ENCODE measurements around the gene FNBP1. TPM values are rescaled to one million over a fixed set of nuclear protein-coding genes. Genes with fewer than 3 reads are reported as not detected.
A peak's percentile ranks its signal among the peaks of the same experiment; 100 is the strongest.

The FNBP1 gene
- total and polyA plus RNA-seq, 2 of the 13 experiments (the other 11 are each of a cell fraction or from before 2014, with no cell fraction given), result 5.4 to 19.5 TPM

- WGBS (ENCODE audit: low lambda C conversion rate), result 91% methylated on average over 15 of the region's 27 CpGs
- no peaks in the 10 kb centered on the region for H3K9me3 ChIP-seq (ENCODE audit: low read length)
- DNase-seq (ENCODE audit: low spot score), result no peak
- no peak overlapping the region for H3K9ac ChIP-seq (ENCODE audit: insufficient read depth, low read depth, low read length)
- ATAC-seq, result no peak; the same call in 2 of the 3 replicates
- H2AFZ ChIP-seq (ENCODE audit: low read length), result no peak overlapping the region
- no peak overlapping the region for H3K4me3 ChIP-seq (replicated peaks in 1 of 3; ENCODE audit: insufficient read depth in 1 of 3, low read depth in 2 of 3, low read length in 3 of 3)
- no peaks in the 10 kb centered on the region for H3K79me2 ChIP-seq (ENCODE audit: insufficient read depth, low read length)
- CTCF ChIA-PET (ENCODE audit: low intra/inter-chr PET ratio, low total read pairs), result no interaction called here
- POLR2A ChIA-PET, result no interaction called here
- no peaks in the 10 kb centered on the region for H3K27me3 ChIP-seq (ENCODE audit: control insufficient read depth in 1 of 2, insufficient read depth in 2 of 2, low read length in 2 of 2)
- no peaks in the 10 kb centered on the region for H3K4me1 ChIP-seq (ENCODE audit: insufficient read depth, low read length)
- H3K36me3 ChIP-seq (replicated peaks in 1 of 2; ENCODE audit: control insufficient read depth in 1 of 2, insufficient read depth in 2 of 2, low read length in 2 of 2), result peaks cover 0 to 3% of the 10 kb centered on the region in 2 experiments; a peak in 1 of 5 replicates
- TF ChIP-seq FOXO4 (CRISPR knock-in tag; conservative IDR thresholded peaks at IDR 0.05), result 0 out of 2 replicates have a peak, but pooled peaks have one; percentile 71
- TF ChIP-seq ASH2L (IDR thresholded peaks at IDR 0.05; ENCODE audit: insufficient read length, low read depth, low read length), result no peak
- no TSS peak for BruUV-seq (replicated peaks)
- no peaks in the 10 kb centered on the region for H4K20me1 ChIP-seq (ENCODE audit: insufficient read depth, low read length)
- H3K4me2 ChIP-seq (ENCODE audit: low read depth, low read length), result no peak overlapping the region
- no peak overlapping the region for H3K27ac ChIP-seq (ENCODE audit: extremely low read length, insufficient read depth, low read length)
- FAIRE-seq, result no peak
- in situ Hi-C loops (cut with HindIII; ENCODE audit: extremely low pct_ligation_motif_present, low pct_unique_long_range_greater_than_20kb) (no loop called here), intact Hi-C loops (cut with micrococcal nuclease; ENCODE audit: unreplicated experiment) (no loop called here)
Observed at GRCh38 chr9:129875687-129876395, 167.1 kb downstream of the FNBP1 start.

- in situ Hi-C loops (cut with HindIII; ENCODE audit: extremely low pct_ligation_motif_present, low pct_unique_long_range_greater_than_20kb) (no loop called here), intact Hi-C loops (cut with micrococcal nuclease; ENCODE audit: unreplicated experiment) (no loop called here)
- Histone ChIP-seq H3K9me3 (ENCODE audit: low read length) (no peaks in the 10 kb centered on the region), H3K9ac (ENCODE audit: insufficient read depth, low read depth, low read length) (no peak overlapping the region), H3K36me3 (replicated peaks in 1 of 2; ENCODE audit: control insufficient read depth in 1 of 2, insufficient read depth in 2 of 2, low read length in 2 of 2) (peaks cover 0 to 3% of the 10 kb centered on the region in 2 experiments; a peak in 1 of 5 replicates), H3K79me2 (ENCODE audit: insufficient read depth, low read length) (no peaks in the 10 kb centered on the region), H4K20me1 (ENCODE audit: insufficient read depth, low read length) (no peaks in the 10 kb centered on the region), H3K4me2 (ENCODE audit: low read depth, low read length) (no peak overlapping the region), H3K4me3 (replicated peaks in 1 of 3; ENCODE audit: insufficient read depth in 1 of 3, low read depth in 2 of 3, low read length in 3 of 3) (no peak overlapping the region), H2AFZ (ENCODE audit: low read length) (no peak overlapping the region), H3K4me1 (ENCODE audit: insufficient read depth, low read length) (no peaks in the 10 kb centered on the region), H3K27me3 (ENCODE audit: control insufficient read depth in 1 of 2, insufficient read depth in 2 of 2, low read length in 2 of 2) (no peaks in the 10 kb centered on the region), H3K27ac (ENCODE audit: extremely low read length, insufficient read depth, low read length) (no peak overlapping the region)
- DNase-seq (ENCODE audit: low spot score) (no peak), FAIRE-seq (no peak), ATAC-seq (peak; percentile 33; the same call in 2 of the 3 replicates)
- ChIA-PET CTCF (ENCODE audit: low intra/inter-chr PET ratio, low total read pairs) (no interaction called here), POLR2A (no interaction called here)
- 67% methylated on average over 5 of the region's 23 CpGs for WGBS (ENCODE audit: low lambda C conversion rate)
- TF ChIP-seq ZBTB33 (CRISPR knock-in tag; IDR thresholded peaks at IDR 0.05) (peak; percentile 24; the same call in 1 of the 2 replicates), CTCF (CRISPR knock-in tag; IDR thresholded peaks at IDR 0.05) (peak; percentile 18; the same call in 1 of the 2 replicates), FLYWCH1 (CRISPR knock-in tag; IDR thresholded peaks at IDR 0.05) (no peak)
- BruUV-seq (replicated peaks), result no TSS peak
Observed at GRCh38 chr9:129875181-129875611, 167.8 kb downstream of the FNBP1 start.
